Measurements from ENCODE around the gene RAD17. TPM values are rescaled to one million over a fixed set of nuclear protein-coding genes. Genes with fewer than 3 reads are reported as not detected.

The RAD17 gene
- total and polyA plus RNA-seq, 2 donors, result 13.8 to 44.6 TPM

DNA sequence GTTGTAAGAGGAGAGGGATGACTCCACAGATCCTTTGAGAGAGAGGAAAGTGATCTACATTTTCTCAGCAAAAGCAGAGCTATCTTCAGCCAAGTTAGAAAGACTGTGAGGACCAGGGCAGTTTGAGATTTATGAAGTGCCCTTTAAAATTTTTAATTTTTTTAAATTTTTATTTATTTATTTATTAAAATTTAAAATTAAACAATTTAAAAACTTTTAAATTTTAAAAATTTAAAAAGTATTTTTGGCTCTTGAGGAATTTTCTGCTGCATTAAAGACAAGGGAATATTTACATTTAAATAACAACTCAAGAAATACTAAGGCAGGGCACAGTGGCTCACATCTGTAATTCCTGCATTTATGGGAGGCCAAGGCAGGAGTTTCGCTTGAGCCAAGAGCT lies 92.6 kb downstream of the RAD17 start:
- 97% methylated on average over 1 of the region's 1 CpG for WGBS

More for the DNA sequence above, 92.6 kb downstream of the RAD17 start:
- Histone ChIP-seq H3K36me3 (ENCODE audit: insufficient read depth) (no peaks in the 10 kb centered on the region), H3K4me3 (ENCODE audit: low read depth, low read length) (no peak overlapping the region), H3K27ac (ENCODE audit: low read depth) (no peak overlapping the region), H3K4me1 (ENCODE audit: insufficient read depth) (no peaks in the 10 kb centered on the region)
- DNase-seq (ENCODE audit: extremely low spot score), result no peak

Other genes with a start within 250 kb of the RAD17 start
- gene CCNB1, start 202.7 kb upstream of the RAD17 start, total RNA-seq, result 41.9 TPM
- 4.6 TPM for gene CCNB1, start 202.7 kb upstream of the RAD17 start, polyA plus RNA-seq
- gene CENPH, start 180.2 kb upstream of the RAD17 start, total RNA-seq, result 20.5 TPM
- gene CENPH, start 180.2 kb upstream of the RAD17 start, polyA plus RNA-seq, result 3.9 TPM
- 31.2 TPM for gene CDK7, start 134.9 kb upstream of the RAD17 start, total RNA-seq
- gene CDK7, start 134.9 kb upstream of the RAD17 start, polyA plus RNA-seq, result 17.3 TPM
- gene CCDC125, start 37.0 kb upstream of the RAD17 start, total RNA-seq, result 9.1 TPM
- 2.0 TPM for gene CCDC125, start 37.0 kb upstream of the RAD17 start, polyA plus RNA-seq
- gene AK6, start 298 bp upstream of the RAD17 start, total RNA-seq, result 42.0 TPM
- gene AK6, start 298 bp upstream of the RAD17 start, polyA plus RNA-seq, result 46.1 TPM
- 44.1 TPM for gene TAF9, start 298 bp upstream of the RAD17 start, total RNA-seq
- 43.9 TPM for gene TAF9, start 298 bp upstream of the RAD17 start, polyA plus RNA-seq
- gene MARVELD2, start 45.3 kb downstream of the RAD17 start, total RNA-seq, result 5.9 TPM
- 1.4 TPM for gene MARVELD2, start 45.3 kb downstream of the RAD17 start, polyA plus RNA-seq
- 18.2 TPM for gene OCLN, start 123.0 kb downstream of the RAD17 start, total RNA-seq
- 3.0 TPM for gene OCLN, start 123.0 kb downstream of the RAD17 start, polyA plus RNA-seq
- gene GTF2H2C, start 190.4 kb downstream of the RAD17 start, total RNA-seq, result 77.7 TPM
- 16.9 TPM for gene GTF2H2C, start 190.4 kb downstream of the RAD17 start, polyA plus RNA-seq